Pulmonary artery endothelial cell (primary cell): ENCODE results near the gene DTNA. TPM values are rescaled to one million over a fixed set of nuclear protein-coding genes. Genes with fewer than 3 reads are reported as not detected.

Experiments
- DNase-seq: peaks from one replicate; pipeline ENCODE4 v3.0.0-alpha.2; 2011; ENCODE audit warnings: low read depth, low spot score
- total RNA-seq: library from RNA; depleted of rRNA; stranded (reverse); fragments of >200 nt; gene quantifications from 2 replicates; pipeline ENCODE4 v1.2.3, GENCODE V29; 2014

The DTNA gene
- total RNA-seq, 1 donor from 2014 or later: 10.0 TPM

- DNase-seq: no peak
These were observed 138.6 kb downstream of the DTNA start for GRCh38 chr18:34848695-34849094.

GRCh38 chr18:34857320-34857719 lies 147.2 kb downstream of the DTNA start:
- no peak for DNase-seq

- no peak for DNase-seq
These were observed 148.1 kb downstream of the DTNA start for GRCh38 chr18:34858188-34858587.

DNA sequence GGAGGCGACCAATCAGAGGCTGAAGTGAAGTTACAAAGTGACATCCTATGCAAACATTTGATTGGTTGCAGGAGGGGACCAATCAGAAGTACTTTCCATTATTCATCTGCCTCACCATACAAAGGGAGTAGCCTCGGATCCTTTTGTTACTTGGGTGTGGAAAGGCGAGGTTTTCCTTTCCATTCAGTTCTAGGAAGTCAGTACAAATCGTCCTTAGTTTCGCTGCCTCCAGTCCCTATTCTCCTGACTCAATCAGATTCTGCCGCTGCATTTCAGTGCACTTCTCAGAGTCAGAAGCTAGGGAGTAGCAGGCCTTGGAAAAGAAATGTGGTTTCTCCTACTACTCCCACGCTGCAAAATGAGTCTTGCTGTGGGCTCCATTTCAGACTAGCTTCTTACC lies 149.4 kb downstream of the DTNA start:
- DNase-seq: no peak

DNA sequence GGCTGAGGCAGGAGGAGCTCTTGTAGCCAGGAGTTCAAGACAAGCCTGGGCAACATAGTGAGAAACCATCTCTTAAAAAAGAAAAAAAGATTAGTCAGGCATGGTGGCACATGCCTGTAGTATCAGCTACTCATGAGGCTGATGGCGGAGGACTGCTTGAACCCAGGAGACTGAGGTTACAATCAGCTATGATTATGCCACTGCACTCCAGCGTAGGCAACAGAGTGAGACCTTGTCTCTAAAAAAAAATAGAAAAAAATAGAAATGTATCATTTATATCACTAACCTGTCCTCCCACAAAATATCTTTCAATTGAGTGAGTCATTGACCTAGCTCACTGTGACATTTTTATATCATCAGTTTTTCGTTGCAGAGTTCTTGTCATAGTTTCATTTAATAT lies 152.5 kb downstream of the DTNA start:
- DNase-seq: no peak

DNA sequence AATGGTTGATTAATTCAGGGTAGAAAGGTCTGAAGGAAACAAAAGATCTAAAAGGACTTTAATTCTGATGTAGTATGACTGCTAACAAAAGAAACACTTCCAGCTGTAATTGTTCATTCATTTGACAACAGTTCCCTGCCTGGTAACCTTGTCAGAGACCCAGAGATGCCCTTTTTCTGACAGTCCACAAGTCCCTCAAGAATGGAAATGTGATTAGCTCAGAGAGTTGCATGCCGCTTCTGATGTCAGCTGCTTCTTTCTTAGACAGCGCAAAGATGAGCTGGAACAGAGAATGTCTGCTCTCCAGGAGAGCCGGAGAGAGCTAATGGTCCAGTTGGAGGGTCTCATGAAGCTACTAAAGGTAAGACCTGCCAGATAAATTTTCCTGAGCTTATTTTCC lies 153.6 kb downstream of the DTNA start:
- no peak for DNase-seq

GRCh38 chr18:34864836-34865497 lies 154.9 kb downstream of the DTNA start:
- no peak for DNase-seq

DNA sequence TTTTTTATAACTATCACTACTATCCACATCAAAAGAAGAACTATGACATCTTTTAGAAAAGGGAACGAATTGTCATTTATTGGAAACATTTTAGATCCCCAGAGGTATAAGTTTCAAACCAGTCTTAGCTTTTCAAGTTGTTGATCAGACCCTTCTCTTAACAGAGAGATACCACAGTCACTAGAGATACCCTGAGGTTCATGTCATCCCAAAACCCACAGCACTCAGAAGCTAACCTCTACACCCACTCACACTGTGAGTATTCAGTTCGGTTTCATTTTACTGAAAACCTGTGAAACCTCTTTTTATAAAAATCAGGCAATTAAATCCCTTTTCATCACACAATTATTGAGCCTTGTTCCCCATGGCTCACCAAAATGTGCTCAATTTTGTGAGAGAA lies 156.2 kb downstream of the DTNA start:
- no peak for DNase-seq

DNA sequence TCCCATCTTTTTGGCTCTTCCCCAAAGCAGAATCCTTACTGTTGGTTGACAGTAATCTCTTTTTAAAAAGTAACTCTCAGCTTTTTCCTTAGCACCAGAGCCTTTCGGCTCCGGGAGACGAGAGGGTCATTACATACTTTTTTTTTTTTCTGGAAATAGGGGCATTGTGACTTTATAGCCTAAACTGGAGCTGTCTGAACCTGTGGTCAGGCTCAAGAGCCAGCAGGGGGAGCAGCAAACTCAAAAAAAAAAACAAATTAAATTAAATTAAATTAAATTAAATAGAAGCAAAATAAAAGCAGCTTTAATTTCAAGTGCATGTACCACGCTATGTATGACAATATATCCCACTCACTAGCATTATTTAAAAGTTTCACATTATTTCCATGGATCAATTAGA lies 156.6 kb downstream of the DTNA start:
- DNase-seq: no peak

- no peak for DNase-seq
These were observed 157.4 kb downstream of the DTNA start for GRCh38 chr18:34867520-34867919.

DNA sequence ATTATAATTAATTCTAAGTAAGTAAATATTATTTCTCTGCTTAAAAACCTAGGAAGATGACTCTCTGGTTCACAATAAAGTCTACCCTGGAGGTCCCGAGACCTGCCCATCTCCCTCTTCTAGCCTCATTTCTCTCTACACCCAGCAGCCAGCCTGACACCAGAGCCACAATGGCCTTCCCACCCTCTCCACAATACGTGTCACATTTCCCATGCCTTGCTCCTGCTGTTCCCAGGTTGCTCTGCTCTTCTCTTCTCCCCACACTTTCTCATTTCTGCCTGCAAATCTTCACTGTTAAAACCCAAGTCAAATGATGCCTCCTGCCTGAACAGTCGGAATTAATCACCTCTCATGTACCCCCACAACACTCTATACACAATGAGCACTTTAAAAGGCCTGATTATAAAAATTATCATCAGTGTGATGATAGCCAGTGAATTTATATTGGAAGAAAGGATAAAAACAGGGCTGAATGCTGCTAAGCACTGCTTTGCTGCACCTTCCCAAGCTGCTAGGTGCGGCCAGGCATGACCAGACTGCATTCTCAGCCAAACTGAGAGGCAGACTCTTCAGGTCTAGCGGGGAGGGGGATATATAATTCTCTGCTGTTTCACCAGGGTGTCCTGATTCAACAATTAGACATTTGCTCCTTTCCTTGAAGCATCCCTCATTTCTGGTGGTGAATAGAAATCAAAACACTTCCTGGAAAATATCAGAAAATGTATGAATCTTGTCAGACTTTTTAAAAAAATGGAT lies 160.6 kb downstream of the DTNA start:
- DNase-seq: no peak

GRCh38 chr18:34871435-34871834 lies 161.3 kb downstream of the DTNA start:
- DNase-seq: no peak

- DNase-seq: no peak
These were observed 162.0 kb downstream of the DTNA start for GRCh38 chr18:34872066-34872465.

GRCh38 chr18:34873986-34874580 lies 164.0 kb downstream of the DTNA start:
- DNase-seq: no peak

GRCh38 chr18:34875150-34875549 lies 165.1 kb downstream of the DTNA start:
- DNase-seq: no peak

GRCh38 chr18:34880403-34880802 lies 170.3 kb downstream of the DTNA start:
- DNase-seq: no peak

DNA sequence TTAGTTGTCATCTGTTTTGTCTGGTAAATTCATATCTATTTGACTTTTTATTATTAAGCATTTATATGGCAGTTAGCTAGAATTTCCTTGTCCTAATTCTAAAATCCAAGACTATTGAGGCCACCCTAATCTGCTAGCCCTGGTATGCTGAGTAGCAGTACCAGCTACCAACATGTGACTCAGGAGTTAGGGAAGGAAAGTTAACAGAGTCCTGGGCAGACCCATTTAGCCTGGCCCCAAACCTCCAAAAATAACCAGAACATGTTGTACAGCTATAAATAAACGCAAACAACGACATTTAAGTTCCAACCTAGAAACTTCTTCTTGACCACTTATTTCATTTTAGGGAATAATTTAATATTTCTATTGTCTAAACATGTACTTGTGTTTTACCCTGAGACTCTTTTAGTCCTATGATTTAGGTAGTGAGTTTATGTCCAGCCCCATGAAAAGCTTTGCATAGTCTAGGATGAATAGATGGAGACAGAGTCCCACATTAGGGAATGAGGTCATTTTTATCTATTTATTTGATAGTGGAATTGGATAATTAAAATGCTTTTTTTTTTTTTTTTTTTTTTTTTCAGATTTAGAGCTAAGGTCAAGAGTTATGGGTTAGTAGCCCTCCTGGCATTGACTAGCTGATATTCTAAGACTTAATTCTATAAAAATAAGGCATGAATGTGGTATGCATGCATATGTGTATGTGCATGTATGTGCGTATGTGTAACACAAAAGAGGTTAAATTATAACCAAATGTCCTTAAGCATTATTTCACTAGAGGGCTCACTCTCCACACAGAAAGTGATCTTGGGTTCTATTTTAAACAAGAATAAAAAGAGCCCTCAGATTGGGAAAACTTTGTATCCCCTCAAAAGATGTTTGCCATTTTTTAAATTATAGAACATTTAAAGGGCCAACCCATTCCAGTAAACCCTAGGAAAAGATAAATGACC lies 171.1 kb downstream of the DTNA start:
- DNase-seq: no peak

DNA sequence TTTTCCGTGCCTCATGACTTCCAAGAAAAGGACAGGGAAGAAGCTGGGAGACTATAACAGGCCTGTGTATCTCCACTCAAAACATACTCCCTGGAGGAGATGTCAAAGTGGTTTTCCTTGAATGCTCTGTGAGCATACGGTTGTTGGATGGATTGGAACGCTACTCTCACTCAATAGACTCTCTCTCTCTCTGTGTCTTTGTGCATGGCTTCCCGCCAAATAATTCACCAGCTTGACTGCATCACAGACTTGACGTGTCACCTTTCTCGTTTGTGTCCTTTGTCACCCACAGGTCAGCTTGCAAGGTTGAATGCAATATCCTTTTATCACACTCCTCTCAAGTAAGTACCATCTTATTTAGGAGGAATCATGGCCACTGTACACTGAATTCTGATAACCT lies 174.3 kb downstream of the DTNA start:
- DNase-seq: no peak

DNA sequence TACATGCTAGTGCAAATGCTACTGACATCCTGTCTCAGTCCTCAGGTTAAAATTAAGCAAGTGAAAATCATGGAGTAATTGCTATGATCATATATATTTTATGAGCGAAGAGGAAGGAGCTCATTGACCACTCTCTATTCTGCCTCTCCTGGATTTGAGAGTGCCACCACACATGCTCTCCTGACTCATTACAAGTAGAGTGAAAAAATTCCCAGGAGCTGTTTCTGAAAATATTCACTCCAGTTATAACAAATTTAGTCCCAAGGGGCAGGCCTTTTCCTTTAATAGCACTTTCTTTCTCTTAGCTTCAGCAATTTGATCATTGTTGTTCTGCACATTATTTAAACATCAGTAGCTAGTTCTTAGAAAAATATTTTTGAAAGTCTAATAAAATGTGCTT lies 176.1 kb downstream of the DTNA start:
- DNase-seq: no peak

- no peak for DNase-seq
These were observed 177.9 kb downstream of the DTNA start for GRCh38 chr18:34887881-34888580.

DNA sequence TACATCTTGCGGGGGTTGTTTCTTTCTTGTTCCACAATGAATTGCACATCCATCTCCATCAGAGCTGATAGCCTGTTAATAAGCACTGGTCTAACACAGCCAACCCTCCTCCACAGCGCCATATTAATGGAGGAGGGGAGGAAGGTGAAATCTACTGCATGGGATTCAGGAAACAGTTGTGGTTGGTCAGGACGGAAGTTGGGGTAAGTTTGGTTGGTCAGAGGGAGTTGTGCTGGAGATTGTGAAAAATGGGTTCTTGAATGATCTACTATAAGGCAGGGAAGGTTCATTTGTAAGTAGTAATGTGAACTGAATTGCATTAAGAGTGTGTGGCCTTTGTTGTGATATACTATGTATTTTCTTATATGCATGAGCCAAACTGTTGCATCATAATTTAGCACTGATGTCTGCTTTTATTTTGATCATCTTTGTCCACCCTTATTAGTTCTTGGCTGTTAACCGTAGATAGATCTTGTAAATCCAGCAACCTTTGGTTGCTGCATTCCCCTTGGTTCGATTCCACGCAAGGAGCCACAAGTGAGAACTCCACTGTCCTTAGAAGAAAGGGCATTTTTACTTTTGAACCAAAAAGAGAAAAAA lies 180.5 kb downstream of the DTNA start:
- DNase-seq: no peak
